Skeletal muscle satellite cell (primary cell): ENCODE data around the gene ATP8A2.

Experiments used
- H3K27me3 ChIP-seq: 2 replicates; pipeline ENCODE4 v1.7.0; 2013; ENCODE audit warnings: low read length; ENCODE audit not compliant: control insufficient read depth, insufficient read depth
- H3K36me3 ChIP-seq: 2 replicates; pipeline ENCODE4 v1.7.0; 2013; ENCODE audit warnings: mild to moderate bottlenecking, control low read depth, low read length; ENCODE audit not compliant: insufficient read depth
- H3K4me1 ChIP-seq: 2 replicates; pipeline ENCODE4 v1.7.0; 2013; ENCODE audit warnings: low read length; ENCODE audit not compliant: control insufficient read depth, insufficient read depth
- H3K4me2 ChIP-seq: 2 replicates; pipeline ENCODE4 v1.7.0; 2013; ENCODE audit warnings: mild to moderate bottlenecking, low read length
- H3K4me3 ChIP-seq: 2 replicates; pipeline ENCODE4 v1.7.0; 2013; ENCODE audit warnings: low read length
- H3K9ac ChIP-seq: 2 replicates; pipeline ENCODE4 v1.7.0; 2013; ENCODE audit warnings: mild to moderate bottlenecking, low read depth, low read length, moderate library complexity
- H3K9me3 ChIP-seq: replicated peaks from 2 replicates; pipeline ENCODE4 v1.7.0; 2013; ENCODE audit warnings: mild to moderate bottlenecking, control low read depth, low read length

The ATP8A2 gene

GRCh38 chr13:25715760-25716159 is 344.0 kb downstream of the ATP8A2 start:
- Histone ChIP-seq H3K4me3 (no peak overlapping the region), H3K4me2 (no peak overlapping the region), H3K9ac (no peak overlapping the region), H3K27me3 (no peaks in the 10 kb centered on the region), H3K4me1 (no peaks in the 10 kb centered on the region), H3K9me3 (no peaks in the 10 kb centered on the region), H3K36me3 (no peaks in the 10 kb centered on the region)

- H3K4me2 ChIP-seq = no peak overlapping the region
- H3K4me1 ChIP-seq = no peaks in the 10 kb centered on the region
- no peaks in the 10 kb centered on the region for H3K9me3 ChIP-seq
- no peaks in the 10 kb centered on the region for H3K27me3 ChIP-seq
- no peak overlapping the region for H3K4me3 ChIP-seq
- no peaks in the 10 kb centered on the region for H3K36me3 ChIP-seq
- H3K9ac ChIP-seq = no peak overlapping the region
These were observed 346.0 kb downstream of the ATP8A2 start for GRCh38 chr13:25717666-25718197.

- H3K4me3 ChIP-seq = no peak overlapping the region
- H3K9me3 ChIP-seq = no peaks in the 10 kb centered on the region
- H3K4me1 ChIP-seq = no peaks in the 10 kb centered on the region
- H3K27me3 ChIP-seq = no peaks in the 10 kb centered on the region
- no peak overlapping the region for H3K9ac ChIP-seq
- H3K4me2 ChIP-seq = no peak overlapping the region
- H3K36me3 ChIP-seq = no peaks in the 10 kb centered on the region
These were observed 347.9 kb downstream of the ATP8A2 start for GRCh38 chr13:25719666-25720065.

- Histone ChIP-seq H3K4me3 (no peak overlapping the region), H3K27me3 (no peaks in the 10 kb centered on the region), H3K9me3 (no peaks in the 10 kb centered on the region), H3K36me3 (no peaks in the 10 kb centered on the region), H3K9ac (no peak overlapping the region), H3K4me1 (no peaks in the 10 kb centered on the region), H3K4me2 (no peak overlapping the region)
These were observed 351.1 kb downstream of the ATP8A2 start for GRCh38 chr13:25722893-25723292.

- H3K9ac ChIP-seq = no peak overlapping the region
- H3K4me3 ChIP-seq = no peak overlapping the region
- H3K27me3 ChIP-seq = no peaks in the 10 kb centered on the region
- no peak overlapping the region for H3K4me2 ChIP-seq
- no peaks in the 10 kb centered on the region for H3K4me1 ChIP-seq
- no peaks in the 10 kb centered on the region for H3K36me3 ChIP-seq
- H3K9me3 ChIP-seq = no peaks in the 10 kb centered on the region
These were observed 353.3 kb downstream of the ATP8A2 start for GRCh38 chr13:25725104-25725503.

- H3K4me2 ChIP-seq = no peak overlapping the region
- no peak overlapping the region for H3K4me3 ChIP-seq
- H3K36me3 ChIP-seq = no peaks in the 10 kb centered on the region
- H3K27me3 ChIP-seq = no peaks in the 10 kb centered on the region
- H3K9me3 ChIP-seq = no peaks in the 10 kb centered on the region
- peaks cover 10% of the 10 kb centered on the region for H3K4me1 ChIP-seq
- no peak overlapping the region for H3K9ac ChIP-seq
These were observed 355.5 kb downstream of the ATP8A2 start for GRCh38 chr13:25727250-25727649.

- H3K4me1 ChIP-seq = peaks cover 16% of the 10 kb centered on the region
- no peaks in the 10 kb centered on the region for H3K36me3 ChIP-seq
- no peaks in the 10 kb centered on the region for H3K27me3 ChIP-seq
- H3K9ac ChIP-seq = no peak overlapping the region
- H3K9me3 ChIP-seq = no peaks in the 10 kb centered on the region
- no peak overlapping the region for H3K4me3 ChIP-seq
- no peak overlapping the region for H3K4me2 ChIP-seq
These were observed 356.0 kb downstream of the ATP8A2 start for GRCh38 chr13:25727810-25728209.

- H3K36me3 ChIP-seq = no peaks in the 10 kb centered on the region
- H3K4me2 ChIP-seq = no peak overlapping the region
- H3K4me1 ChIP-seq = peaks cover 29% of the 10 kb centered on the region
- no peaks in the 10 kb centered on the region for H3K9me3 ChIP-seq
- H3K4me3 ChIP-seq = no peak overlapping the region
- H3K27me3 ChIP-seq = no peaks in the 10 kb centered on the region
- H3K9ac ChIP-seq = no peak overlapping the region
These were observed 357.4 kb downstream of the ATP8A2 start for GRCh38 chr13:25729201-25729600.

- no peak overlapping the region for H3K4me3 ChIP-seq
- H3K36me3 ChIP-seq = no peaks in the 10 kb centered on the region
- H3K9ac ChIP-seq = no peak overlapping the region
- H3K4me2 ChIP-seq = no peak overlapping the region
- H3K27me3 ChIP-seq = no peaks in the 10 kb centered on the region
- peaks cover 33% of the 10 kb centered on the region for H3K4me1 ChIP-seq
- no peaks in the 10 kb centered on the region for H3K9me3 ChIP-seq
These were observed 359.3 kb downstream of the ATP8A2 start for GRCh38 chr13:25731037-25731436.

GRCh38 chr13:25731536-25731935 is 359.8 kb downstream of the ATP8A2 start:
- no peaks in the 10 kb centered on the region for H3K9me3 ChIP-seq
- no peaks in the 10 kb centered on the region for H3K36me3 ChIP-seq
- H3K4me2 ChIP-seq = peak overlapping the region; percentile 51
- peaks cover 33% of the 10 kb centered on the region for H3K4me1 ChIP-seq
- no peaks in the 10 kb centered on the region for H3K27me3 ChIP-seq
- no peak overlapping the region for H3K4me3 ChIP-seq
- peak overlapping the region; percentile 73 for H3K9ac ChIP-seq

- H3K9ac ChIP-seq = peak overlapping the region; percentile 73
- peaks cover 33% of the 10 kb centered on the region for H3K4me1 ChIP-seq
- peak overlapping the region; percentile 51 for H3K4me2 ChIP-seq
- H3K9me3 ChIP-seq = no peaks in the 10 kb centered on the region
- no peaks in the 10 kb centered on the region for H3K27me3 ChIP-seq
- H3K4me3 ChIP-seq = peak overlapping the region; percentile 18
- no peaks in the 10 kb centered on the region for H3K36me3 ChIP-seq
These were observed 360.5 kb downstream of the ATP8A2 start for GRCh38 chr13:25732111-25732865.

- peak overlapping the region; percentile 51 for H3K4me2 ChIP-seq
- H3K4me1 ChIP-seq = peaks cover 36% of the 10 kb centered on the region
- H3K9ac ChIP-seq = peak overlapping the region; percentile 73
- H3K36me3 ChIP-seq = no peaks in the 10 kb centered on the region
- H3K27me3 ChIP-seq = no peaks in the 10 kb centered on the region
- no peaks in the 10 kb centered on the region for H3K9me3 ChIP-seq
- no peak overlapping the region for H3K4me3 ChIP-seq
These were observed 361.3 kb downstream of the ATP8A2 start for GRCh38 chr13:25733001-25733491.
